Renal cortical epithelial cell (primary cell): Measurements from ENCODE around the gene PGAP2. TPM values are rescaled to one million over a fixed set of nuclear protein-coding genes. Genes with fewer than 3 reads are reported as not detected.
A peak's percentile ranks its signal among the peaks of the same experiment; 100 is the strongest.

Experiments used
- DNase-seq: peaks from one replicate; pipeline ENCODE4 v3.0.0-alpha.2; 2011; ENCODE audit warnings: low read depth
- total RNA-seq: library from RNA; depleted of rRNA; stranded (reverse); fragments of >200 nt; gene quantifications from 2 replicates; pipeline ENCODE4 v1.2.3, GENCODE V29; 2014

The PGAP2 gene
- total RNA-seq, 1 donor from 2014 or later: 18.7 TPM

DNA sequence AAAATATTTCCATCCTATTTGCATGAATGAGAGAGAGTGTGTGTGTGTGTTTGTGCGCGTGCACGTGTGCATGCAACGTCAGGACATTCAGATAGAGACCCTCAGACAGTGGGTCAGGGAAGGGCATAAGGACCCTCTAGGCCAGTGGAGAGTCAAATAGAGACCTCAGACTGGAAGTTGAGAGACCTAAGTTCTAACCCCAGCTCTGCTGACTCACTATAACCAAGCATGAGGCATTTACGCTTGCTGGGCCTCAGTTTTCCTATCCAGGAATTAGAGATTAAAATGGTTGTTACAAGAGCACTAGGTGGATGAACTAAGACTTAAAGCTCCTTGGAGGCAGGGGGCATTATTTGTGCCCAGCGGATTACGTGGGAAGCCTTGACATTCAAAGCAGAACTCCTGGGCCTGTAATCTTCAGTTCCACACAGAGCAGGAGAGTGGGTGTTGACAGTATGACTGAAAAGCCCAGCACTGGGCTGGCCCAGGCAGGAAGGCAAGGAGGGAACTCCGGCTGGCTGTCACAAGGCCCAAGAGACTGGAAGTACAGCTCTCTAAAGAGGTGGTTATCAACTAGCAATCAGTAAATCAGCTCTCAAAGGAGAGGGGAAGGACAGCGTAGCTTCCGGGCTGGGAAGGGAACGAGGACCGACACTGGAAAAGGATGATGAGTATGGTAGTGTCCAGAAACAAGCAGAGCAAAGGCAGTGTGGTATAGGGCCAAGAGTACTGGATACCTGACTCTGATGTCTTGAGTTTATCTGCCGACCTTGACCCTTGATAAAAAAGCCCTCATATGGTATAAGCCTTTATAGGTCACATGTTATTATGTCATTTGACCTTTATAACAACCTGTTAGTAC, 23.2 kb downstream of the PGAP2 start:
- no peak for DNase-seq

GRCh38 chr11:3832816-3833215, 24.5 kb downstream of the PGAP2 start:
- DNase-seq: no peak

GRCh38 chr11:3833449-3833848, 25.1 kb downstream of the PGAP2 start:
- DNase-seq: no peak

GRCh38 chr11:3834349-3834663, 25.9 kb downstream of the PGAP2 start:
- DNase-seq: no peak

- no peak for DNase-seq
These were observed 26.5 kb downstream of the PGAP2 start for GRCh38 chr11:3834664-3835461.

DNA sequence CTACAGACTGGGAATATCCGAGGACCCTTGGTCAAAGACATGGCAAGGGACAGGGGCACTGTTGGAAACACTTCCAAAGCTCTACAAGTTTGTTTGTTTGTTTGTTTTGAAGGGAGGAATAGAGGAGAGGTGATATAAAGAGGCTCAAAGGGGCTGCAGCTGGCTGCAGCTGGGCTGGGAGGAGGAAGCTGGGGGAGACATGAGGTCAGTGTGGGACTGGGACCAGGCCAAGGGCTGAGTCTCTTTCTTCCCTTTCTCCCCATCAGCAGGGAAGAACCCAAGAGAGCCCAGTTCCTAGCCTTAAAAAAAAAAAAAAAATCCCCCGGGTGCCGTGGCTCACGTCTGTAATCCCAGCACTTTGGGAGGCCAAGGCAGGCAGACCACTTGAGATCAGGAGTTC, 27.4 kb downstream of the PGAP2 start:
- no peak for DNase-seq

GRCh38 chr11:3836903-3837302, 28.5 kb downstream of the PGAP2 start:
- no peak for DNase-seq

GRCh38 chr11:3837793-3838192, 29.4 kb downstream of the PGAP2 start:
- DNase-seq: no peak

DNA sequence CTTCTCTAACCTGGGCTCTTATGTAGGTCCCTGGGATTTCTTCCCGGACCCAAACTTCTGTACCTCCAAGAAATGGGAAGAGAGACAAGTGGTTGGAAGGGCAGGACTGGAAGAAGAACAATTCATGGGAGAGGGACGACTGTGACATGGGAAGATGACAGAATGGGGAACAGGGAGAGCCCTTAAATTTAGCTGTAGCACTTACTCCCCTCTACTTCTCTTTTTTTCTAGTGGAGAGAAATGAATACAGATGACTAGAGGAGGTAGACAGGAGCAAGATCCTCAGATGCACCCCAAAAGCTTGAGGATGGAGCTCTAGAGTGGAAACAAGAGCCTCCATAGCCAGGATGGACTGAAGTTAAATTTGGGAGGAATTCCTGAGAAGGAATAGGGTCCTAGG, 30.1 kb downstream of the PGAP2 start:
- no peak for DNase-seq

DNA sequence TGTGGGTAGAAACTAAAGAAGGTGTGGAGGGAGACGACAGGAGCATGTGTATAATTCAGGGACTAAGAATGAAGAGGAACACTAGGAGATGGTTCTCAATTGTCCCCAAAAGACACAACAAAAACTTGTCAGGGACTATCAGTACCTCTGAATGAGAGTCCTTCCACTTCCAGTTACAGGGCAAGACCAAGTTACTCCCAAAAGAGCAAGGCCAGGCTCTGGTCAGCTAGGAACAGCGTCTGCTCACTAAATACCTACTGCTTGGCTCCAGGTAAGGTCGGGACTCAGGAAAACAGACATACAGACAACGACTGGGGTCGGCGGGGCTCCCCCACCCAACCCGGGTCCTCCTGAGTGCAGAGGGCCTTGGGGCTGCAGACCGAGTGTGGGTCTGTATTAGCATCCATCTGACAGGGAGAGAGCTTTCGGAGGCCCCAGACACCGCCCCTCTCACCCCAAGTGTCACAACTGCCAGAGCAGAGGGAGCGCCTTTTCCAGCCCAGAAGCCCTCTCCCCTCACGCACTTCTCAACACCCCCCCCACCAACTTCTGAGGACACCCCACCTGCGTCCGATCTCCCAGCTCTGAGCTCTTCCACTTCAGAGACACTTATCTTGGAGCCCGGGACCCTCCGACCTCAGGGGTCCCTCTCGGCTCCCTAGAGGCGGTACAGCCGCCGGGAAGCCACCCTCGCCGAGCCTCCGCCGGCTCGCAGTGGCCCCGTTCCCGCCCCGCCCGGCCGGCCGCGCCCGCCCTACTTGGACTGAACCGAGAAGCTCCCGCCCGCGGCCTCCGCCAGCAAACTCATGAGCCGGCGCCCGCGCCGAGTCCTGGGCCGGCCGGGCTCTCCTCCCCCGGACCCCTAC, 31.9 kb downstream of the PGAP2 start:
- DNase-seq: no peak

DNA sequence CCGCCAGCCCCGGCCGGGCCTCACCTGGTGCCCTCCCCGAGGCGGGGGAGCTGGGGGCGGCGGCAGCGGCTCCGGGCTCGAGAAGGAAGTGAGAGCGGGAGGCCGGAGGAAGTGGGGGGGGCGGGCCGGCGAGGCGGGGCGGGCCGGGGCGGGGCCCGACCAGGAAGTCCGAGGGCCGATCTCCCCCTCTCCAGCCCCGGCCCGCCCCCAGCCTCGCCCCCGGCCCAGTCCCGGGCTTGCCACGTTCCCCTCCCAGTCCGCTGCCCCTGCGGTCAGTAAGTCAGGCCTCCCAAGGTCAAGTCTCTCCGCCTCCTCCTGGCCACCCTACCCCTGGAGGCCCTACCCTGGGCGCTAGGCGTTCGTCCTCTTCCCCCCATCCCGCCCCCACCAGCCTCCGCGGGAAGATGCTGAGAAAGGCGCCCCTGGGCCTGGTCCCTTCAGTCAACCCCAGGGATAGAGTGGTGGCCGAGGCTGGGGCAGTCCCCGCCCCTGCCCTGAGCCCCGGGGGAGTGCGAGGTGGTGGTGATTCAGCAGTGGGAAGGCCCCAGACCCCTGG, 32.6 kb downstream of the PGAP2 start, which contains the start of gene RHOG:
TSS of gene RHOG (minus strand) at position 90 of the 556 bp plus-strand sequence. CDS start 12,821 bp downstream, outside the sequence.
- DNase-seq: peak; percentile 53

DNA sequence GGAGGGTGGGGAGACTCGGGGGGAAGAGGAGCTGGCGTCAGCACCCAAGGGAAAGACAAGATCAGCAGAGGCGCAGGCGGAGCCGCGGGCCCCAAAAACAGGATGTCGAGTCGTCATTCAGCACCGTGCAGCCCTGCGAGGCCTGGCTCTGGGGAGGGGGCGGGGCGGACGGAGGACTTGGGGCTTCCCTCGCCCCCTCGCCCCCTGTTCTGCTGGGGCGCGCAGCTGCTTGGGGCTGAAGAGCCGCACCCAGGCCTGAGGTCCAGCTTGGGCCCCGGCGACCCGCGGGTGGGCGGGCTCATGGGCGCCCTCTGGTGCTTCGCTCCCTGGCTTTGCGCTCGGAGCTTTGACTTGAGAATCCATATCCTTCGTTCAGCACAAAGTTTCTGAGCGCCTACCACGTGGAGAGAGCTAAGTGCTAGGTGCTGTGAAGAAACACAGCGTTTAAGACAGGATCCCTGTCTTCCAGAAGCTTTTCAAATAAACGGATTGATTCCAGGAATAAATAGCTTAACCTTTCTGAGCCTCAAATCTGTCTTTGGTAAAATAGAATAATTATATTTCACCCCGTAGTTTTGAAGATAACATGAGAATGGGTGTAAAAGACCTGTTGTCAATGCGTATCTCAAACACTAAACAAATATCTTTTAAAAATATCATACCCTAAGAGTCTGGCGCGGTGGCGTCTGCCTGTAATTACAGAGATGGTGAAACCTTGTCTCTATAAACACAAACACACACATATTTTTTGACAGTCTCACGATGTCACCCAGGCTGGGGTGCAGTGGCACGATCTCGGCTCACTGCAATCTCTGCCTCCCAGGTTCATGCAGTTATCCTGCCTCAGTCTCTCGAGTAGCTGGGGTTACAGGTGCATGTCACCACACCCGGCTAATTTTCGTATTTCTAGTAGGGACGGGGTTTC, 33.3 kb downstream of the PGAP2 start:
- peak; percentile 63 for DNase-seq

DNA sequence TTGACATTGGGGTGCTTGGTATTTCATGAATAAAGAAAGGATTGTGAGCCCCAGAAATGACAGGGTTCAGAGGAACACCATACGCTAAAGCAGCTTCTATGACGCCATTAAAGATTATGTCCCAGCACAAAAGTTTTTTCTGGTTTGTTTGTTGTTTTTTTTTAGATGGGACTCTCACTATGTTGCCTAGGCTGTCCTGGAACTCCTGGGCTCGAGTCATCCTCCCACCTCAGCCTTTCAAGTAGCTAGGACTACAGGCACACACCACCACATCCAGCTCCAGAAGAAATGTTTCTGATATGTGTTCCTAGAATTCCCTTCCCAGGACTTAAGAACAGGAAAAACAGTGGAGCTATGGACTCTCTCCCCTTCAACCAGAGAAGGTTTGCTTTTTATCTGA, 35.0 kb downstream of the PGAP2 start:
- no peak for DNase-seq

GRCh38 chr11:3845246-3845645, 36.9 kb downstream of the PGAP2 start:
- DNase-seq: no peak

DNA sequence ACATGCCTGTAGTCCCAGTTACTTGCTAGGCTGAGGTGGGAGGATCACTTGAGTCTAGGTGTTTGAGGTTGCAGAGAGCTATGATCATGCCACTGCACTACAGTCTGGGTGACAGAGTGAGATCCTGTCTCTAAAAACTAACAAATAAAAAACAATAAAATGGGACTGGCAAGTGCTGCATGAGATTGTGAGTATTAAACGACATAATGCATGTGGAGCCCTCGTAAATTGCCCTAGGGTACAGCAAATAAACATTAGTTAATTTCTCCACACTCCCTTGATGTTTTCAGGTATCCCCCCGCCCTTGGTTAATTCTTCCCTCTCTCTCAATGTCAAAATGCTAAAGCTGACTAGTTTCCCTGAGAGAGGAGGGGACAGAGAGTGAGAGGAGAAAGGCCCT, 37.3 kb downstream of the PGAP2 start:
- no peak for DNase-seq

GRCh38 chr11:3849297-3849874, 41.0 kb downstream of the PGAP2 start:
- DNase-seq: no peak

DNA sequence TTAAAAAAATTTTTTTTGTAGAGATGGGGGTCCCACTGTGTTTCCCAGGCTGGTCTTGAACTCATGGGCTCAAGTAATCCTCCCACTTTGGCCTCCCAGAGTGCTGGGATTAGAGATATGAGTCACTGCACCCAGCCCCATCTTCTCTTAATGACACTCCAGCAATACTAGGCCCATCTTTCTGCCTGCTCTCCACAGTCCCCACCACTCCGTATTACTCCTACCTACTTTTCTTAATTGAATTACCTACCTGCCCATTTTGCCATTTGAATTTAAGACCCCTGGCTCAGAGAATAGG, 45.1 kb downstream of the PGAP2 start:
- DNase-seq: no peak

GRCh38 chr11:3853899-3854659, 45.7 kb downstream of the PGAP2 start:
- no peak for DNase-seq

DNA sequence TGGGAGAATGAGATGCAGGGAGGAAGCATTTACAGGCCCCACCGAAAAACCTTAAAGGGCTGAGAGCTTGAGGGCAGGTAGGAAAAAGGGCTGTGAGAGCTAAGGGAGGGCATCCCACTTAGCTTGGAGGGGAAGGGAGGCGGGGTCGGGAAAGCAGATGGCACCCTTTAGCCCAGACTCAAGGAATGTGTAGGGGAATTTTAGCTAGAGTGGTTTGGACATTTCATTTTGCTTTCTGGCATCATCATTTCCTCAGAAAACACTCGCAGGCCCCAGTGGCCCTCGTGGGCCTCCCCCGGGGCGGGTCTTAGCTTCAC, 46.3 kb downstream of the PGAP2 start:
- no peak for DNase-seq
